HG03097 (cell line): ENCODE measurements around the gene FANCD2.
"Not testable (repeated sequence)": the region's sequence is repeated elsewhere in the genome, so short reads cannot be mapped to it uniquely, and the experiment has no call there.

Experiments used
- ATAC-seq: cut with Tn5 transposase; IDR thresholded peaks from one replicate; pipeline ENCODE4 v1.9.1; 2021; ENCODE audit not compliant: unreplicated experiment, low FRiP score

The FANCD2 gene

GRCh38 chr3:10091387-10091786, 65.2 kb downstream of the FANCD2 start:
- ATAC-seq = not testable (repeated sequence)

- no peak for ATAC-seq
Measured at GRCh38 chr3:10093678-10094077, 67.4 kb downstream of the FANCD2 start.

- ATAC-seq = no peak
Measured at GRCh38 chr3:10099041-10099440, 72.8 kb downstream of the FANCD2 start.

GRCh38 chr3:10106919-10107318, 80.7 kb downstream of the FANCD2 start:
- no peak for ATAC-seq

- ATAC-seq = no peak
Measured at GRCh38 chr3:10108091-10108490, 81.9 kb downstream of the FANCD2 start, which contains the start of gene FANCD2OS. TSS of gene FANCD2OS (minus strand) at chr3:10108255. CDS start at chr3:10104774, 3,481 bp downstream.

GRCh38 chr3:10115326-10116137, 89.3 kb downstream of the FANCD2 start, which contains the start of gene BRK1:
TSS of gene BRK1 (plus strand) at chr3:10115675. CDS start at chr3:10115702, 27 bp downstream.
- ATAC-seq = peak; percentile 96

GRCh38 chr3:10116138-10116460, 89.9 kb downstream of the FANCD2 start:
- ATAC-seq = no peak

GRCh38 chr3:10116928-10117327, 90.7 kb downstream of the FANCD2 start:
- no peak for ATAC-seq

- no peak for ATAC-seq
Measured at GRCh38 chr3:10119376-10119775, 93.1 kb downstream of the FANCD2 start.

GRCh38 chr3:10121064-10121463, 94.8 kb downstream of the FANCD2 start:
- ATAC-seq = no peak

GRCh38 chr3:10122724-10123123, 96.5 kb downstream of the FANCD2 start:
- ATAC-seq = no peak

- not testable (repeated sequence) for ATAC-seq
Measured at GRCh38 chr3:10135872-10136271, 109.6 kb downstream of the FANCD2 start.

- ATAC-seq = no peak
Measured at GRCh38 chr3:10136426-10137005, 110.3 kb downstream of the FANCD2 start.

GRCh38 chr3:10137178-10137577, 110.9 kb downstream of the FANCD2 start:
- no peak for ATAC-seq

- no peak for ATAC-seq
Measured at GRCh38 chr3:10140996-10141546, 114.8 kb downstream of the FANCD2 start.

GRCh38 chr3:10142707-10143560, 116.7 kb downstream of the FANCD2 start:
- ATAC-seq = no peak

GRCh38 chr3:10145685-10146084, 119.4 kb downstream of the FANCD2 start:
- no peak for ATAC-seq

- ATAC-seq = no peak
Measured at GRCh38 chr3:10149226-10149625, 123.0 kb downstream of the FANCD2 start.

GRCh38 chr3:10150987-10151386, 124.8 kb downstream of the FANCD2 start:
- no peak for ATAC-seq
